SK-N-MC (cell line): ENCODE data around the gene ANXA8L1.

Experiments used
- EZH2 ChIP-seq: fragments of 200-600 bp; sonication (generic); IDR thresholded peaks from one replicate; pipeline ENCODE4 v1.6.1; 2017; ENCODE audit warnings: antibody characterized with exemption
- POLR2AphosphoS5 ChIP-seq: IDR thresholded peaks from 2 replicates; pipeline ENCODE4 v1.6.1; 2012; ENCODE audit warnings: mild to moderate bottlenecking, low read depth, low read length, borderline replicate concordance

GRCh38 chr10:46328853-46329689 lies 46.5 kb upstream of the ANXA8L1 start:
- no peak for TF ChIP-seq EZH2
- TF ChIP-seq POLR2AphosphoS5: no peak
